OCI-LY1 (cell line): ENCODE data around the gene KCNJ3.
A peak's percentile ranks its signal among the peaks of the same experiment; 100 is the strongest.

ENCODE experiments used
- H2AFZ ChIP-seq: fragments of 200-600 bp; sonication (generic), shearing (Covaris generic); 2 replicates; pipeline ENCODE4 v1.6.0; 2014; ENCODE audit warnings: antibody characterized with exemption, mild to moderate bottlenecking, low read length
- H3F3A ChIP-seq: fragments of 200-600 bp; sonication (generic), shearing (Covaris generic); 2 replicates; pipeline ENCODE4 v1.6.0; 2014; ENCODE audit warnings: mild to moderate bottlenecking, antibody characterized with exemption, low read length, moderate library complexity; ENCODE audit not compliant: insufficient read depth
- H3K27ac ChIP-seq: fragments of 200-600 bp; sonication (generic); 2 replicates; pipeline ENCODE4 v1.5.1; 2014; ENCODE audit warnings: low read length, mixed run types, mild to moderate bottlenecking, low read depth; ENCODE audit not compliant: poor library complexity, severe bottlenecking
- H3K27me3 ChIP-seq: fragments of 200-600 bp; sonication (generic); 2 replicates; pipeline ENCODE4 v1.6.0; 2014; ENCODE audit warnings: antibody characterized with exemption, mild to moderate bottlenecking, low read length, moderate library complexity; ENCODE audit not compliant: insufficient read depth
- H3K36me3 ChIP-seq: fragments of 200-600 bp; sonication (generic); 2 replicates; pipeline ENCODE4 v1.6.1; 2014; ENCODE audit warnings: mild to moderate bottlenecking, antibody characterized with exemption, low read length, moderate library complexity, mixed read lengths; ENCODE audit not compliant: insufficient read depth
- H3K4me1 ChIP-seq: fragments of 200-600 bp; sonication (generic); 2 replicates; pipeline ENCODE4 v1.5.1; 2014; ENCODE audit warnings: mild to moderate bottlenecking, low read length, moderate library complexity; ENCODE audit not compliant: insufficient read depth, severe bottlenecking
- H3K4me2 ChIP-seq: fragments of 200-600 bp; sonication (generic), shearing (Covaris generic); 2 replicates; pipeline ENCODE4 v1.6.1; 2014; ENCODE audit warnings: low read length
- H3K4me3 ChIP-seq: fragments of 200-600 bp; sonication (generic); 2 replicates; pipeline ENCODE4 v1.5.1; 2014; ENCODE audit warnings: low read length, low read depth, mild to moderate bottlenecking, mixed read lengths; ENCODE audit not compliant: poor library complexity, severe bottlenecking
- H3K79me2 ChIP-seq: fragments of 200-600 bp; shearing (Covaris generic); 2 replicates; pipeline ENCODE4 v1.6.1; 2016; ENCODE audit warnings: mixed run types, low read length, mixed read lengths; ENCODE audit not compliant: insufficient read depth
- H3K9ac ChIP-seq: fragments of 200-600 bp; sonication (generic), shearing (Covaris generic); 2 replicates; pipeline ENCODE4 v1.6.1; 2014; ENCODE audit warnings: mild to moderate bottlenecking, low read length, mixed read lengths
- H3K9me2 ChIP-seq: fragments of 200-600 bp; sonication (generic), shearing (Covaris generic); 2 replicates; pipeline ENCODE4 v1.6.1; 2014; ENCODE audit warnings: low read depth, mild to moderate bottlenecking, low read length, mixed read lengths
- H3K9me3 ChIP-seq: fragments of 200-600 bp; shearing (Covaris generic); 2 replicates; pipeline ENCODE4 v1.6.1; 2014; ENCODE audit warnings: low read length, mixed read lengths
- H4K20me1 ChIP-seq: fragments of 200-600 bp; sonication (generic), shearing (Covaris generic); 2 replicates; pipeline ENCODE4 v1.6.0; 2016; ENCODE audit warnings: mild to moderate bottlenecking, low read length; ENCODE audit not compliant: insufficient read depth
- CTCF ChIP-seq: fragments of 200-600 bp; sonication (generic), shearing (Covaris generic); IDR thresholded peaks from 2 replicates; pipeline ENCODE4 v1.5.1; 2017; ENCODE audit warnings: mild to moderate bottlenecking, antibody characterized with exemption, low read length, moderate library complexity, mixed read lengths
- EZH2 ChIP-seq: fragments of 200-600 bp; sonication (generic), shearing (Covaris generic); IDR thresholded peaks from 2 replicates; pipeline ENCODE4 v1.8.0; 2017; ENCODE audit warnings: borderline replicate concordance, mixed run types, mild to moderate bottlenecking, antibody characterized with exemption, low read length, moderate library complexity, mixed read lengths

The KCNJ3 gene

DNA sequence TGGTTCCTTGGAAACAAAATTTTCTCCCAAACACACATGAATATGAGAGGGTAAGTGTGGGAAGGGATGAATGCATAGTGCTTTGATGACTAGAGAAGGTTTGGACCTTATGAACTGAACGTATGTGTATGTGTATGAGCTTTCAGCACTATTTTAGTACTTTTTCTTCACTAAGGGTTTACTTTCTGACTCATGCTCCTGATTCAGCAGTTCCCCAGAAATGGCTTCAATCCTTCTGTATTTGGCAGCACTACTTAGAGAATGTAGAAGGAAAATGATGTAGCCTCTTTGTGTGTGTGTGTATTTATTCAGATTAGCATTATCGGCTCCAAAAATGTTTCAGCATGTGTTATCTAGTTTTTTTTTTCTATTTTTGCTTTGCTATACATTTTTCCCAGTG lies 22.2 kb downstream of the KCNJ3 start:
- H3K4me2 ChIP-seq: no peak overlapping the region

DNA sequence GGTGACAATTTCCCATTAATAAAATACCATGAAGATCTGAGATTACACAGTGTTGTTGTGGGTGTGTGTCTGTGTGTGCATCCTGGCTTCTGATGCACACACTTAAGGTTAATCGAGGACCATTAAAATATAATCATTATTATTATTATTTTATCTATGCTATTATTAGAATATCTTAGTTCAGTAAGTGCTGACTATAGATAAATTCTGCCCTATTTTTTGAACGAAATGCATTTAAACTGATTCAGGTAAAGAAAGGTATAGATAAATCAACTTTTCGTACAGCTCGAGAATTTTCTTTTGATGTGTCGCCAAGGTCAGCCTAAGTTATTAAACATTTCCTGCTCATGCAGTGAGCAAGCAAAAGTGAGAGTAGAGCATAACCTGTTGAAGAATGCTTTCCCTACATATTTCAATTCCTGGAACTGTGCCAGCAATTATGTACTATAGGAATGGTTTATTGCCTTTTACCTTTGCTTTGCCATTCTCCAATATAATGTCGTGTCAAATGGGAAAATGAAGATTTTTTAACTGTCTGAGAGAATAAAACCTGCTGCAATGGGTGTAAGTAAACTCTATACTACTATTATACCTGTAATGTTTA lies 25.8 kb downstream of the KCNJ3 start:
- Histone ChIP-seq H4K20me1 (no peaks in the 10 kb centered on the region), H3K27me3 (no peaks in the 10 kb centered on the region), H3F3A (no peaks in the 10 kb centered on the region), H2AFZ (no peak overlapping the region), H3K4me2 (no peak overlapping the region), H3K4me3 (no peak overlapping the region), H3K79me2 (no peaks in the 10 kb centered on the region), H3K9me3 (no peaks in the 10 kb centered on the region), H3K9ac (no peak overlapping the region), H3K27ac (no peak overlapping the region), H3K36me3 (no peaks in the 10 kb centered on the region), H3K9me2 (no peaks in the 10 kb centered on the region), H3K4me1 (no peaks in the 10 kb centered on the region)
- no peak for TF ChIP-seq EZH2
- TF ChIP-seq CTCF: no peak

More for the DNA sequence above, 22.2 kb downstream of the KCNJ3 start:
- Histone ChIP-seq H3K9ac (no peak overlapping the region), H3K9me3 (no peaks in the 10 kb centered on the region), H3K27me3 (no peaks in the 10 kb centered on the region), H3K79me2 (no peaks in the 10 kb centered on the region), H3K4me1 (peaks cover 14% of the 10 kb centered on the region), H3F3A (no peaks in the 10 kb centered on the region), H4K20me1 (no peaks in the 10 kb centered on the region), H3K4me3 (no peak overlapping the region), H3K27ac (no peak overlapping the region), H3K36me3 (no peaks in the 10 kb centered on the region), H3K9me2 (no peaks in the 10 kb centered on the region), H2AFZ (peak overlapping the region; percentile 79; the same call in 1 of the 2 replicates)
- no peak for TF ChIP-seq EZH2
- no peak for TF ChIP-seq CTCF

- no peak overlapping the region for H3K27ac ChIP-seq
Measured at GRCh38 chr2:154740361-154740760, 41.9 kb downstream of the KCNJ3 start.

More at GRCh38 chr2:154740361-154740760, 41.9 kb downstream of the KCNJ3 start:
- Histone ChIP-seq H2AFZ (no peak overlapping the region), H3K4me3 (no peak overlapping the region), H3K9ac (no peak overlapping the region), H3K9me2 (no peaks in the 10 kb centered on the region), H3F3A (no peaks in the 10 kb centered on the region), H3K36me3 (no peaks in the 10 kb centered on the region), H3K4me2 (no peak overlapping the region), H4K20me1 (no peaks in the 10 kb centered on the region), H3K27me3 (no peaks in the 10 kb centered on the region), H3K4me1 (peaks cover 26% of the 10 kb centered on the region), H3K79me2 (no peaks in the 10 kb centered on the region), H3K9me3 (0 out of 2 replicates have a peak, but pooled peaks cover 5% of the 10 kb centered on the region)
- TF ChIP-seq EZH2 (no peak), CTCF (no peak)
